GM19328 (cell line): ENCODE measurements around the gene NEB.
A peak's percentile ranks its signal among the peaks of the same experiment; 100 is the strongest.

ENCODE experiments used
- ATAC-seq: cut with Tn5 transposase; IDR thresholded peaks from one replicate; pipeline ENCODE4 v1.9.1; 2021; ENCODE audit warnings: mild to moderate bottlenecking, moderate library complexity; ENCODE audit not compliant: unreplicated experiment

Gene NEB

GRCh38 chr2:151733771-151734672 is at the start of gene NEB:
TSS of gene NEB (minus strand) at chr2:151734476. CDS start at chr2:151733156, 1,320 bp downstream.
- ATAC-seq, result no peak

GRCh38 chr2:151783133-151783520 is 48.9 kb upstream of the NEB start:
- no peak for ATAC-seq

GRCh38 chr2:151782378-151783132 is 48.3 kb upstream of the NEB start:
- ATAC-seq, result no peak

GRCh38 chr2:151781642-151782041 is 47.4 kb upstream of the NEB start:
- no peak for ATAC-seq

GRCh38 chr2:151780938-151781337 is 46.7 kb upstream of the NEB start:
- ATAC-seq, result no peak

- no peak for ATAC-seq
Measured at GRCh38 chr2:151777935-151778334, 43.7 kb upstream of the NEB start.

GRCh38 chr2:151777487-151777886 is 43.2 kb upstream of the NEB start:
- no peak for ATAC-seq

- ATAC-seq, result no peak
Measured at GRCh38 chr2:151776367-151776766, 42.1 kb upstream of the NEB start.

- no peak for ATAC-seq
Measured at GRCh38 chr2:151775057-151775740, 40.9 kb upstream of the NEB start.

- no peak for ATAC-seq
Measured at GRCh38 chr2:151774506-151774905, 40.2 kb upstream of the NEB start.

GRCh38 chr2:151771599-151772358 is 37.5 kb upstream of the NEB start:
- peak; percentile 96 for ATAC-seq

GRCh38 chr2:151770995-151771394 is 36.7 kb upstream of the NEB start:
- ATAC-seq, result peak; percentile 30

GRCh38 chr2:151769606-151770005 is 35.3 kb upstream of the NEB start:
- no peak for ATAC-seq

- no peak for ATAC-seq
Measured at GRCh38 chr2:151767536-151767935, 33.3 kb upstream of the NEB start.

GRCh38 chr2:151766437-151767153 is 32.3 kb upstream of the NEB start:
- no peak for ATAC-seq

GRCh38 chr2:151765760-151766410 is 31.6 kb upstream of the NEB start:
- no peak for ATAC-seq

GRCh38 chr2:151762694-151763093 is 28.4 kb upstream of the NEB start:
- ATAC-seq, result no peak

- ATAC-seq, result no peak
Measured at GRCh38 chr2:151761687-151762086, 27.4 kb upstream of the NEB start.

GRCh38 chr2:151761193-151761592 is 26.9 kb upstream of the NEB start:
- no peak for ATAC-seq
